ENCODE measurements around the gene ZNF337.
"Not testable (repeated sequence)": the region's sequence is repeated elsewhere in the genome, so short reads cannot be mapped to it uniquely, and the experiment has no call there.

The ZNF337 gene

DNA sequence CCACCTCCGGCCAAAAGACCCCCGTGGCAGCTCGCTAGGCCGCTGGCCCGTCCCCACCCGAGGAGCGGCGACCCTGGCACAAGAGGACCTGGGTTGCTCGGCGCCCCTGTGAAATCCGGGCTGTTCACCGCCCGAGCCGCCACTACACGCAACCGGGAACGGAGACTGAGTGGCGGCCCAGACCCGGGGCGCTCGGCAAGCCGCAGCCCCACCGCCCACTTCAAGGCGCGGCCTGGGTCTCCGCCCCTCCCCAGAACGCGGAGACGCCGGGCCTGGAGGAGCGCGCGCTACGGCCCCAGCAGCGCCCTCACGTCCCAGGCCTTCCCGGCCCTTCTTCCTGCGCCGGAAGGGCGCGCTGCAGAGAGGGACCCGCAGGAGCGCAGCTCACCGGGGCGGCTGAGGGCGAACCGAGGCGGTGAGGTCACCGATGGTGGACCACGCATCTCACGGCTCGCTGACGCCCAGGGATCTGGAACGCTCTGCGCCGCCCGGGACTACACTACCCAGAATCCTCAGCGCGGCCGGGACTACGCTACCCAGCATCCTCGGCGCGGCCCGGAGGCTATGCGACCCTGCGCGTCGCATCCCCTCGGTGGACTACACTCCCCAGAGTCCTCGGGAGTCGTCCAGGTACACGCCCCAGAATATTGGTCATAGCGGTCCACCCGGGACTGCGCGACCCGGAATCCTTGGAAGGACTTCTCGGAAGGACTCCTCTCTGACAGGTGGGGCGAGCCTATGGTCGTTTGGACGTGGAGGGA is at the start of gene ZNF337:
Gene ZNF337 (minus strand): TSS at position 483 of the 761 bp plus-strand sequence. CDS start 10,436 bp downstream, outside the sequence.
- DNase-seq = peak; percentile 94

- no peak for DNase-seq
Measured at GRCh38 chr20:25745738-25746137, 49.1 kb upstream of the ZNF337 start.

DNA sequence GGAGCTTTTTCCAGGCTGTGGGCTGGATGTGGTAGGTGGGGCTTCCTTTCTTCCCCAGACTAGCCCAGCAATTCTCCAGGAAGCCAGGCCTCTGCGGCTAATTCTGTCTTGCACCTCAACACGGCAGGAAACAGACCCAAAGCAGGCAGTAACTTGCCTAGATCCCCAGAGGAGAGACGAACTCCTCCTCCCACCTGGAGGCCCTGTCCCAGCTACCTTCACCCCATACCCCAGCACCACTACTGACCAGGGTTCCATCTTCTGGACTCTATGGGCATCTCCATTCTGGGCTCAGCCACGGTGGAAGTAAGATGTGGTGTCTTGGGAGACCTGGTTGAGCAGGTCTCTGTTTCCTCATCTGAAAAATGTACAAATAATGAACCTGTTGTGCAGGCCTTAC is 48.4 kb upstream of the ZNF337 start:
- no peak for DNase-seq

DNA sequence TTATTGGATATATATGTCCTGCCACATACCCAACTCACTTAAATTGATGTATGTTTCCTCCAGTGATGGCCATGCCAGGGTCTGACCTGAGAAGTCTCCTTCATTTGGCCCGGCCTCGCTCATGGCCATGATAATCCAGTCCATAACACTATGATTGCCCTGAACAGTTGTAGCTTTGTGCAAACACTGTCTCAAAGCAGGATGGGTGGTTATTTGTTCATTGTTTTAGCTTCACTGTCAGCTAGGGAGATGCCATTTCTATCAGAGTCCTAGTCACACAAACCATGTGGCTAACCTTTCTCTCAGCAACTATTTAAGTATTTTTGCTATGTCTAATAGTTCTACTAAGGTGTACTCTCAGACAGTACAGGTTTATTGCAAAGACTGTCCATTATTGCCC is 47.6 kb upstream of the ZNF337 start:
- no peak for DNase-seq

DNA sequence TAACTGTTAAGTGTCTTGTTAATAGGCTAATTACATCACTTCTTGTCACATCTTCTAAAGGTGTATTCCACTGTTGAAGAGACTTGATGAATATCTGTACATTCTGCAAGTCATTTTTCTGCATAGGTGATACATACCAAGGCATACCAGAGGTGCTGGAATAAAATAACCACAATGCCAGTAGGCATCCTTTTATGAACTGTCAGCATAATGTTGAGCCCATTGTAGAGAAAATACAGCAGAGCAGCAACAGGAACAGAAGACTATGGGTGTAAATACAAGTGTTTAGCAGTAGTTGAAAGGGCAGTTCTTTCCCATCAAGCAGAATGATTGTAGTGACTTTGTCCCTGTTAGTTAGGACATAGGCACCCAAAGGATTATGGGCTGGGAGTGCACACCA is 44.4 kb upstream of the ZNF337 start:
- DNase-seq = no peak

DNA sequence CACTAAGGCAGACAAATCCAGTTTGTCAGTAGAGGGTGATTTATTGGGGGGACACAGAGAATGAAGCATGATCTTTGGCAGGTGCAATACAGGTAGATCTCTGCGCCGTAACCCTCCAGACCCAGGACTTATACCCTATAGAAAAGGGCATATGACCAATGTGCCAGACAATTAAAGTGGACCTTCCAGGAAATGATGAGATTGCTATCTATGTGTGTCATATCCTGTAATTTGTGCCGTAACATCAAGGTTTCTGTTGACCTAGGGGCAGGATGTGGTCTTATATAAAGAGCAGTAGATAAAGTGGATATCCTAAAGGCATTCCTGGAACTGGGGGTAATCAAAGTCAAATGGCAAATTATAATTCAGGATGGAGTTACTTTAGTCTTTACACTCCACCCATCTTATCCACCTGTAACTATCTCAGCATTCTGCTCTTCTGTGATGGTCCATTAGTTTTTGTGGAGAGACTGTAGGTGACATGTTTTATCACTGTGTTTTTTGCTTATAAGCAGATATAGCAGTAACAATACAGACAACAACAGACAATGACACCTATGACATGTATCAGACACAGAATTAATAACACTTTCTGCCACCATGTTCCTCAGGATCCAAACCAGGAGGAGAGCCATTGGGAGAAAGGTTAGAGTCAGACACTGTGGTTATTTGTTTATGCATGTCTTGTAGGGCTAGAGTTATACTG is 43.1 kb upstream of the ZNF337 start:
- peak; percentile 51 for DNase-seq

- no peak for DNase-seq
Measured at GRCh38 chr20:25738198-25738597, 41.5 kb upstream of the ZNF337 start.

GRCh38 chr20:25733903-25734302 is 37.2 kb upstream of the ZNF337 start:
- no peak for DNase-seq

- DNase-seq = no peak
Measured at GRCh38 chr20:25730862-25731261, 34.2 kb upstream of the ZNF337 start.

DNA sequence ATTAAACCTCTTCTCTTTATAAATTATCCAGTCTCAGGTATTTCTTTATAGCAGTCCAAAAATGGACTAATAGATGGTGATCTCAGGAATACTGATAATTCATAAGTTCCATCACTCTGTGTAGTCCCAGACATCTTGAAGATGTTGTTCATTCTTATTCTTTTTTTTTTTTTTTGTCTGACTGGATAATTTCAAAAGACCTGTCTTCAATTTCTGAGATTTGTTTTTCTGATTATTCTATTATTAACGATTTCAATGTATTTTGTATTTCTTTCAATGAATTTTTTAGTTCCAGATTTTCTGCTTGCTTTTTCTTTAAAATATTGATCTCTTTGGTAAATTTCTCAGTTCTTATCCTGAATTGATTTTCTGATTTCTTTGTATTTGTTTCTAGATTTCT is 29.7 kb upstream of the ZNF337 start:
- DNase-seq = no peak

DNA sequence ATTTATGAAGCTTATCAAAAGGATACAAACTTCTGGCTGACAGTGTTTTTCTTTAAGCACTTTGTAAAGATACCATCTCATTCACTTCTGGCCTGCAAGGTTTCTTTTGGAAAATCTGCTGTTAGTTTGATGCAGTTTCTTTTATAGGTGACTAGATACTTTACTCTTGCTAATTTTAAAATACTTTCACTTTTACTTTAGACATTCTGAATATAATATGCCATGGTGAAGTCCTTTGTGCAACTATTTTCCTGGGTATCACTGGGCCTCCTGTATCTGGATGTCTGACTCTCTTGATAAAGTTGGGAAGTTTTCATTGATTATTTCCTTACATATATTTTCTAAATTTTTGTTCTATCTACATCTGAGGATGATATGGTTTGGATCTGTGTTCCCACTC is 29.0 kb upstream of the ZNF337 start:
- DNase-seq = no peak

DNA sequence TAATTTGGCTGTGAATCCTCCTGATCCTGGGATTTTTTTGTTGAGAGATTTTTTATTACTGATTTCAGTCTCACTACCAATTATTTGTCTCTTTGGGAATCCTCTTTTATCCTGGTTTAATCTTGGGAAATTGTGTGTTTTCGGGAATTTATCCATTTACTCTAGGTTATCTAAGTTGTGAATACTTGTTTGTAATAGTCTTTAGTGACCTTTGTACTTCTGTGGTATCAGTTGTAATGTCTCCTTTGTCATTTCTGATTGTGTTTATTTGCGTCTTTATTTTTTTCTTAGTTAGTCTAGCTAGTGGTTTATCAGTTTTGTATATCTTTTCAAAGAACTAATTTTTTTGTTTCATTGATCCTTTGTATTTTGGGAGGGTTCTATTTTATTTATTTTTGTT is 27.3 kb upstream of the ZNF337 start:
- DNase-seq = no peak

- no peak for DNase-seq
Measured at GRCh38 chr20:25720285-25720684, 23.6 kb upstream of the ZNF337 start.

GRCh38 chr20:25718896-25719809 is 22.5 kb upstream of the ZNF337 start:
- peak; percentile 63 for DNase-seq

- no peak for DNase-seq
Measured at GRCh38 chr20:25707695-25708094, 11.0 kb upstream of the ZNF337 start.

GRCh38 chr20:25706793-25707192 is 10.1 kb upstream of the ZNF337 start:
- DNase-seq = peak; percentile 64

DNA sequence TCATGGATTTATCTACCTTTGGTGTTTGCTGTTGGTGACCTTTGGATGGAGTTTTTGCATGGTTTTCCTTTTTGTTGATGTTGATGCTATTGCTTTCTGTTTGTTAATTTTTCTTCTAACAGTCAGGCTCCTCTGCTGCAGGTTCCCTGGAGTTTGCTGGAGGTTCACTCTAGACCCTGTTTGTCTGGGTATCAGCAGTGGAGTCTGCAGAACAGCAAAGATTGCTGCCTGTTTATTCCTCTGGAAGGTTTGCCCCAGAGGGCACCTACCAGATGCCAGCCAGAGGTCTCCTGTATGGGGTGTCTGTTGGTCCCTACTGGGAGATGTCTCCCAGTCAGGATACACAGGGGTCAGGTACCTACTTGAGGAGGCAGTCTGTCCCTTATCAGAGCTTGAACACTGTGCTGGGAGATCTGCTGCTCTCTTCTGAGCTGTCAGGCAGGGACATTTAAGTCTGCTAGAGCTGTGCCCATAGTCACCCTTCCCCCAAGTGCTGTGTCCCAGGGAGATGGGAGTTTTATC is 9.2 kb upstream of the ZNF337 start:
- no peak for DNase-seq

DNA sequence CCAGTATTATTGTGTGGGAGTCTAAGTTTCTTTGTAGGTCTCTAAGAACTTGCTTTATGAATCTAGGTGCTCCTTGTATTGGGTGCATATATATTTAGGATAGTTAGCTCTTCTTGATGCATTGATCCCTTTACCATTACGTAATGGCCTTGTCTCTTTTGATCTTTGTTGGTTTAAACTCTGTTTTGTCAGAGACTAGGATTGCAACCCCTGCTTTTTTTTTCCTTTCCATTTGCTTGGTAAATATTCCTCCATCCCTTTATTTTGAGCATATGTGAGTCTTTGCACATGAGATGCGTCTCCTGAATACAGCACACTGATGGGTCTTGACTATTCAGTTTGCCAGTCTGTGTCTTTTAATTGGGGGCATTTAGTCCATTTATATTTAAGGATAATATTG is 7.7 kb upstream of the ZNF337 start:
- not testable (repeated sequence) for DNase-seq

DNA sequence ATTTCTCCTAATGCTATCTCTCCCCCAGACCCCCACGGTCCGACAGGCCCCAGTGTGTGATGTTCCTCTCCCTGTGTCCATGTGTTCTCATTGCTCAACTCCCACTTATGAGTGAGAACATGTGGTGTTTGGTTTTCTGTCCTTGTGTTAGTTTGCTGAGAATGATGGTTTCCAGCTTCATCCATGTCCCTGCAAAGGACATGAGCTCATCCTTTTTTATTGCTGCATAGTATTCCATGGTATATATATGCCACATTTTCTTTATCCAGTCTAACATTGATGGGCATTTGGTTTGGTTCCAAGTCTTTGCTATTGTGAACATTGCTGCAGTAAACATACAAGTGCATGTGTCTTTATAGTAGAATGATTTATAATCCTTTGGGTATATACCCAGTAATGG is 4.2 kb upstream of the ZNF337 start:
- not testable (repeated sequence) for DNase-seq

- no peak for DNase-seq
Measured at GRCh38 chr20:25699914-25700313, 3.3 kb upstream of the ZNF337 start.

DNA sequence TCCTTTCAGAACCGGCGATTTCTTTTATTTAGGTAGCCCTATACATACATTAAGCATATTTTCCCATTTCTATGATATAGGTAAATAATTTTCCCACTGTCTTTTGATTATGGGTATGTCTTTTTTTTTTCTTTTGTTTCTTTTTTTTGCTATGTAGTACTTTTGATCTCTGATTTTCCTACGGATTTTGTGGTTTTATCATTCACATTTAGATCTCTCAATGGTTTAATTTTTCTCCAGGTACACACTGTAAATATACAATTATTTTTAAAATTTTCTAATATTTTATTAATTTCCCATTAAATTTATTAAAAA is 436 bp upstream of the ZNF337 start:
- DNase-seq = no peak

DNA sequence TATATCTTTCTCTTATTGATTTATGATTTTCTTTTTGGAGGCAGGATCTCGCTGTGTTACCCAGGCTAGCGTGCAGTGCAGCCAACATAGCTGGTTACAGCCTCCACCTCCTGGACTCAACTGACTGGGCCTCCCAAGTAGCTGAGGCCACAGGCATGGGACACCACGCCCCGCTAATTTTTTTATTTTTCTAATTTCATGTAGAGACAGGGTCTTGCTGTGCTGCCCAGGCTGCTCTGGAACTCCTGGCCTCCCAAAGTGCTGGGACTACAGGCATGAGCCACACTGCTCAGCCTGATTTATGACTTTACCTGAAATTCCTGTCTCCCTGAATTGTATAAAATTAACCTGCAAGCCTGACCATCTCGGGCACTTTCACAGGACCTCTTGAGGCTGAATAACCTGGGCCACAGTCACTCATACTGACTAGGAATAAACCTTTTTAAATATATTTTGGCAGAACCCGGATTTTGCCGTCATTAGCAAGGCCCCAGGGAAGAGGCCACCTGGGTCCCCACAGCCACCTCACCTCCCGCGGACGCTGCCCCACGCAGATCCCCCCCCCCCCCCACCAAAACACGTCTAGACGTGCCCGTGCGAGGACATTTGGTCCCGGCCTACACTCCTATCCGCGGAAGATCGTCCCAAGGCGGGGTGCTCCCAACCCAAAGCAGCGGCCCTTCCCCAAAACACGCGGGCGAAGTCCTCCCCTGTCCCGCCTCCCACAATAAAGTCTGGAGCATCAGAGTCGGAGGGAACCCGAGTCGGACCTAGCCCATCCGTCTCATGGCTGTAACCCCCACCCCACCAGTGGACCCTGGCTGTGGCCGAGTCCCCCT is 902 bp downstream of the ZNF337 start:
- DNase-seq = peak; percentile 10
